Mesendoderm (in vitro differentiated cells): Measurements from ENCODE around the gene CYTH3.
"Not testable (repeated sequence)": the region's sequence is repeated elsewhere in the genome, so short reads cannot be mapped to it uniquely, and the experiment has no call there.

Experiments
- DNase-seq: peaks from one replicate; pipeline ENCODE4 v3.0.0; 2013
- H2AK5ac ChIP-seq: 2 replicates; pipeline ENCODE4 v1.6.1; 2013; ENCODE audit warnings: low read length, inconsistent platforms
- H2BK120ac ChIP-seq: 2 replicates; pipeline ENCODE4 v1.6.1; 2013; ENCODE audit warnings: low read depth, mild to moderate bottlenecking, low read length, moderate library complexity, mixed read lengths
- H2BK15ac ChIP-seq: replicated peaks from 2 replicates; pipeline ENCODE4 v1.6.1; 2013; ENCODE audit warnings: low read depth, mild to moderate bottlenecking, moderate library complexity
- H2BK5ac ChIP-seq: 2 replicates; pipeline ENCODE4 v1.6.1; 2013; ENCODE audit warnings: low read length, inconsistent platforms
- H3K18ac ChIP-seq: 2 replicates; pipeline ENCODE4 v1.6.1; 2013; ENCODE audit warnings: mild to moderate bottlenecking, low read length, mixed read lengths
- H3K23ac ChIP-seq: one replicate; pipeline ENCODE4 v1.6.1; 2013; ENCODE audit warnings: low read length
- H3K27ac ChIP-seq: 2 replicates; pipeline ENCODE4 v1.5.1; 2013; ENCODE audit warnings: low read depth, mild to moderate bottlenecking, inconsistent platforms, low read length, moderate library complexity
- H3K27me3 ChIP-seq: 2 replicates; pipeline ENCODE4 v1.6.1; 2013; ENCODE audit warnings: low read length, control low read depth, mild to moderate bottlenecking, inconsistent platforms; ENCODE audit not compliant: insufficient read depth, poor library complexity
- H3K36me3 ChIP-seq: 2 replicates; pipeline ENCODE4 v1.6.1; 2013; ENCODE audit warnings: low read length, inconsistent platforms; ENCODE audit not compliant: control insufficient read depth, insufficient read depth
- H3K4ac ChIP-seq: one replicate; pipeline ENCODE4 v1.6.1; 2013; ENCODE audit warnings: low read depth, mild to moderate bottlenecking, low read length, moderate library complexity
- H3K4me1 ChIP-seq: 2 replicates; pipeline ENCODE4 v1.6.1; 2013; ENCODE audit warnings: low read depth, low read length, inconsistent platforms; ENCODE audit not compliant: control insufficient read depth
- H3K4me2 ChIP-seq: 2 replicates; pipeline ENCODE4 v1.6.1; 2013; ENCODE audit warnings: low read length
- H3K4me3 ChIP-seq: 2 replicates; pipeline ENCODE4 v1.5.1; 2013; ENCODE audit warnings: mild to moderate bottlenecking, low read length
- H3K56ac ChIP-seq: one replicate; pipeline ENCODE4 v1.6.1; 2013; ENCODE audit warnings: low read length
- H3K79me1 ChIP-seq: 2 replicates; pipeline ENCODE4 v1.6.1; 2013; ENCODE audit warnings: low read length, inconsistent platforms
- H3K79me2 ChIP-seq: 2 replicates; pipeline ENCODE4 v1.6.1; 2013; ENCODE audit warnings: mild to moderate bottlenecking, low read length; ENCODE audit not compliant: control insufficient read depth, insufficient read depth
- H3K9ac ChIP-seq: 2 replicates; pipeline ENCODE4 v1.6.1; 2013; ENCODE audit warnings: low read length, inconsistent platforms
- H4K5ac ChIP-seq: one replicate; pipeline ENCODE4 v1.6.1; 2013; ENCODE audit warnings: low read length
- H4K8ac ChIP-seq: one replicate; pipeline ENCODE4 v1.6.1; 2013; ENCODE audit warnings: low read depth, mild to moderate bottlenecking, control low read depth, low read length, moderate library complexity
- WGBS: extraction: QIAGEN DNeasy Blood & Tissue Kit; methylation state at CpG from one replicate; pipeline ENCODE4 v1.1.7; 2013; ENCODE audit warnings: low lambda C conversion rate, missing lambda C conversion rate; ENCODE audit not compliant: insufficient coverage; ENCODE audit errors: extremely low coverage; 5-methylcytosine and 5-hydroxymethylcytosine counted together

Gene CYTH3

DNA sequence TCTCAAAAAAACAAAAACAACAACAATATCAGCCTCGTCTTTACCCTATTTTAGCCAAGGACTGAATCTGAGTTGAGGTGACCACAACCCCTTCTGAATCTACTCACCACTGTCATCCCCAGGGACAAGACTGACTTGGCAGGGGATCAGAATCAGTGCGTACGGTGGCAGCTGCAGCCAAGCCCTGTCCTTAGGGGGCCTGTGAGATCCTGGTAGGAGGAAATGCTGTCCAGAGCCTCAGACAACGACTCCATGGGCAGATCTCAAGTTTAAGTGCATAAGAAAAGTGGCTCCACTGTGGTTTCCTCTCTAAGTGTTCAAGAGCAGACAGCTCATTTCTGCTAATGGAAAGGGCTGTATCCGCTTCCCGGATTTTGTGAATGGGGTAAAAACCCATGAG, 22.4 kb upstream of the CYTH3 start:
- no peak overlapping the region for H4K5ac ChIP-seq
- H3K4me1 ChIP-seq: no peaks in the 10 kb centered on the region
- no peaks in the 10 kb centered on the region for H3K36me3 ChIP-seq
- H3K4me3 ChIP-seq: no peak overlapping the region
- no peaks in the 10 kb centered on the region for H3K79me2 ChIP-seq
- no peak overlapping the region for H3K4ac ChIP-seq
- no peak for DNase-seq
- H3K23ac ChIP-seq: no peak overlapping the region
- no peaks in the 10 kb centered on the region for H3K79me1 ChIP-seq
- no peaks in the 10 kb centered on the region for H3K27me3 ChIP-seq
- H4K8ac ChIP-seq: no peak overlapping the region
- H2AK5ac ChIP-seq: no peak overlapping the region
- H2BK5ac ChIP-seq: no peak overlapping the region
- no peak overlapping the region for H3K9ac ChIP-seq
- no peak overlapping the region for H2BK120ac ChIP-seq
- H3K4me2 ChIP-seq: no peak overlapping the region
- H2BK15ac ChIP-seq: no peak overlapping the region
- no peak overlapping the region for H3K27ac ChIP-seq
- H3K56ac ChIP-seq: no peak overlapping the region
- H3K18ac ChIP-seq: no peak overlapping the region
- WGBS: no CpG with 5 or more reads among the region's 6 CpGs

DNA sequence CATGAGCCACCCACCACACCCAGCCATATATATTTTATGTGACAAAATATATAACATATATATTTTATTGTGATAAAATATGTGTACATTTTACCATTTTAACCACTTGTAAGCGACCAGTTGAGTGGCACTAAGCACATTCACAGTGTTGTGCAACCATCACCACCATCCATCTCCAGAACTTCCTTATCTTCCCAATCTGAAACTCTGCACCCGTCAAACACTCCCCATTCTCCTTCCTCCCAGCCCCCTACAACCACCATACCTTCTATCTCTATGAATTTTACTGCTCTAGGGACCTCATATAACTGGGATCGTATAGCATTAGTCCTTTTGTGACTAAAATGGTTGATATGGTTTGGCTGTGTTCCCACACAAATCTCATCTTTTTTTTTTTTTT, 20.8 kb upstream of the CYTH3 start:
- no peak for DNase-seq
- WGBS: no CpG with 5 or more reads among the region's 3 CpGs

DNA sequence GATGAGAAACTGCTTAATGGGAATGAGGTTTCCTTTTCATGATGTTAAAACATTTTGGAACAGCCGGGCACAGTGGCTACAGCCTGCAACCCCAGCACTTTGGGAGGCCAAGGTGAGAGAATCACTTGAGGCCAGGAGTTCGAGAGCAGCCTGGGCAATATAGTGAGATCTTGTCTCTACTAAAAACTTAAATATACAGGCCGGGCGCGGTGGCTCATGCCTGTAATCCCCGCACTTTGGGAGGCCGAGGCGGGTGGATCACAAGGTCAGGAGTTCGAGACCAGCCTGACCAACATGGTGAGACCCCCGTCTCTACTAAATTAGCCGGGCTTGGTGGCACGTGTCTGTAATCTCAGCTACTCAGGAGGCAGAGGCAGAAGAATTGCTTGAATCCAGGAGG, 19.5 kb upstream of the CYTH3 start:
- no CpG with 5 or more reads among the region's 12 CpGs for whole genome bisulfite sequencing
- H3K4me3 ChIP-seq, H3K4ac ChIP-seq, H3K27me3 ChIP-seq, H3K27ac ChIP-seq, H4K5ac ChIP-seq, H3K56ac ChIP-seq, H3K9ac ChIP-seq, H3K36me3 ChIP-seq, H2BK5ac ChIP-seq, DNase-seq, H3K4me1 ChIP-seq, H3K4me2 ChIP-seq, H3K23ac ChIP-seq, H2BK15ac ChIP-seq, H2AK5ac ChIP-seq, H2BK120ac ChIP-seq, H4K8ac ChIP-seq, H3K79me2 ChIP-seq, H3K18ac ChIP-seq, H3K79me1 ChIP-seq: not testable (repeated sequence)

More for the DNA sequence above, 20.8 kb upstream of the CYTH3 start:
- Histone ChIP-seq H3K18ac (no peak overlapping the region), H4K5ac (no peak overlapping the region), H3K4ac (no peak overlapping the region), H3K23ac (no peak overlapping the region), H2AK5ac (no peak overlapping the region), H2BK5ac (no peak overlapping the region), H2BK15ac (no peak overlapping the region), H3K56ac (no peak overlapping the region), H3K79me2 (no peaks in the 10 kb centered on the region), H3K36me3 (no peaks in the 10 kb centered on the region), H3K4me3 (no peak overlapping the region), H3K79me1 (no peaks in the 10 kb centered on the region), H2BK120ac (no peak overlapping the region), H4K8ac (no peak overlapping the region), H3K9ac (no peak overlapping the region), H3K4me1 (no peaks in the 10 kb centered on the region), H3K27me3 (no peaks in the 10 kb centered on the region), H3K4me2 (no peak overlapping the region), H3K27ac (no peak overlapping the region)

- no peak overlapping the region for H2BK120ac ChIP-seq
- no peak overlapping the region for H2AK5ac ChIP-seq
- H4K8ac ChIP-seq: no peak overlapping the region
- no peaks in the 10 kb centered on the region for H3K36me3 ChIP-seq
- H3K79me1 ChIP-seq: no peaks in the 10 kb centered on the region
- H2BK15ac ChIP-seq: no peak overlapping the region
- no peak overlapping the region for H3K4ac ChIP-seq
- no peak overlapping the region for H2BK5ac ChIP-seq
- no peak overlapping the region for H3K18ac ChIP-seq
- no peaks in the 10 kb centered on the region for H3K4me1 ChIP-seq
- H3K23ac ChIP-seq: no peak overlapping the region
- H3K27me3 ChIP-seq: no peaks in the 10 kb centered on the region
- no peaks in the 10 kb centered on the region for H3K79me2 ChIP-seq
- H3K56ac ChIP-seq: no peak overlapping the region
- H4K5ac ChIP-seq: no peak overlapping the region
- no peak overlapping the region for H3K4me2 ChIP-seq
- no peak for DNase-seq
- no peak overlapping the region for H3K4me3 ChIP-seq
- no peak overlapping the region for H3K9ac ChIP-seq
- no CpG with 5 or more reads among the region's 5 CpGs for WGBS
- H3K27ac ChIP-seq: no peak overlapping the region
These were observed 19.1 kb upstream of the CYTH3 start for GRCh38 chr7:6291531-6291930.

GRCh38 chr7:6290319-6290741, 17.9 kb upstream of the CYTH3 start:
- Histone ChIP-seq H3K56ac (no peak overlapping the region), H3K4me3 (no peak overlapping the region), H2AK5ac (no peak overlapping the region), H2BK120ac (no peak overlapping the region), H3K79me1 (no peaks in the 10 kb centered on the region), H3K9ac (no peak overlapping the region), H3K4ac (no peak overlapping the region), H3K27me3 (no peaks in the 10 kb centered on the region), H3K18ac (no peak overlapping the region), H3K27ac (no peak overlapping the region), H2BK15ac (no peak overlapping the region), H2BK5ac (no peak overlapping the region), H3K36me3 (no peaks in the 10 kb centered on the region), H3K79me2 (no peaks in the 10 kb centered on the region), H3K23ac (no peak overlapping the region), H3K4me2 (no peak overlapping the region), H4K5ac (no peak overlapping the region), H3K4me1 (no peaks in the 10 kb centered on the region), H4K8ac (no peak overlapping the region)
- WGBS: no CpG with 5 or more reads among the region's 9 CpGs
- no peak for DNase-seq

- no CpG with 5 or more reads among the region's 2 CpGs for WGBS
- Histone ChIP-seq H3K36me3 (no peaks in the 10 kb centered on the region), H3K4me3 (no peak overlapping the region), H3K27me3 (no peaks in the 10 kb centered on the region), H3K18ac (no peak overlapping the region), H3K27ac (no peak overlapping the region), H3K4me1 (no peaks in the 10 kb centered on the region), H2BK15ac (no peak overlapping the region), H4K8ac (no peak overlapping the region), H4K5ac (no peak overlapping the region), H3K79me2 (no peaks in the 10 kb centered on the region), H2BK120ac (no peak overlapping the region), H3K9ac (no peak overlapping the region), H3K56ac (no peak overlapping the region), H3K4me2 (no peak overlapping the region), H2BK5ac (no peak overlapping the region), H2AK5ac (no peak overlapping the region), H3K79me1 (no peaks in the 10 kb centered on the region), H3K4ac (no peak overlapping the region), H3K23ac (no peak overlapping the region)
- DNase-seq: no peak
These were observed 15.9 kb upstream of the CYTH3 start for GRCh38 chr7:6288270-6288860.
